ENCODE data around the gene GNAS.
"Not testable (repeated sequence)": the region's sequence is repeated elsewhere in the genome, so short reads cannot be mapped to it uniquely, and the experiment has no call there.

Gene GNAS

GRCh38 chr20:58852543-58853271, at the start of gene GNAS:
GNAS (plus strand) TSS chr20:58852716.
- no peak for DNase-seq

GRCh38 chr20:58803533-58803932, 49.0 kb upstream of the GNAS start:
- no peak for DNase-seq

- DNase-seq: no peak
Observed at GRCh38 chr20:58807801-58808200, 44.7 kb upstream of the GNAS start.

GRCh38 chr20:58808271-58809046, 44.1 kb upstream of the GNAS start:
- DNase-seq: no peak

GRCh38 chr20:58810116-58810878, 42.2 kb upstream of the GNAS start:
- no peak for DNase-seq

- no peak for DNase-seq
Observed at GRCh38 chr20:58810879-58811250, 41.7 kb upstream of the GNAS start.

- no peak for DNase-seq
Observed at GRCh38 chr20:58811334-58811733, 41.2 kb upstream of the GNAS start.

- DNase-seq: no peak
Observed at GRCh38 chr20:58813369-58813768, 39.1 kb upstream of the GNAS start.

GRCh38 chr20:58815448-58815847, 37.1 kb upstream of the GNAS start:
- DNase-seq: no peak

- no peak for DNase-seq
Observed at GRCh38 chr20:58816051-58816450, 36.5 kb upstream of the GNAS start.

GRCh38 chr20:58816957-58817651, 35.4 kb upstream of the GNAS start:
- DNase-seq: no peak

GRCh38 chr20:58817748-58818147, 34.8 kb upstream of the GNAS start:
- DNase-seq: no peak

- DNase-seq: no peak
Observed at GRCh38 chr20:58818586-58819285, 33.8 kb upstream of the GNAS start.

GRCh38 chr20:58819921-58820320, 32.6 kb upstream of the GNAS start:
- no peak for DNase-seq

GRCh38 chr20:58820515-58820914, 32.0 kb upstream of the GNAS start:
- not testable (repeated sequence) for DNase-seq

- DNase-seq: no peak
Observed at GRCh38 chr20:58822149-58822548, 30.4 kb upstream of the GNAS start.

GRCh38 chr20:58822748-58823730, 29.5 kb upstream of the GNAS start:
- no peak for DNase-seq

- no peak for DNase-seq
Observed at GRCh38 chr20:58824843-58825242, 27.7 kb upstream of the GNAS start.

- no peak for DNase-seq
Observed at GRCh38 chr20:58825450-58825849, 27.1 kb upstream of the GNAS start.

GRCh38 chr20:58826271-58826670, 26.2 kb upstream of the GNAS start:
- no peak for DNase-seq

- no peak for DNase-seq
Observed at GRCh38 chr20:58828136-58828535, 24.4 kb upstream of the GNAS start.

Measured in NCI-H2029 (cell line).